GM23338 (cell line): ENCODE results near the gene LRRC47. TPM values are rescaled to one million over a fixed set of nuclear protein-coding genes. Genes with fewer than 3 reads are reported as not detected.

ENCODE experiments used
- CREB1 ChIP-seq: fragments of 250-450 bp; sonication (Bioruptor Pico); IDR thresholded peaks from 2 replicates; pipeline ENCODE4 v1.5.0; 2020; ENCODE audit warnings: low read depth, mild to moderate bottlenecking, moderate library complexity
- CTCF ChIP-seq, 2 experiments: fragments of 200-600 bp in 1 of 2; sonication (generic) in 1 of 2; conservative IDR thresholded peaks; 2 replicates each; pipeline versions ENCODE4 v1.5.1 to v1.6.1; 2016 to 2017; ENCODE audit warnings: antibody characterized with exemption in 2 of 2, low read depth in 2 of 2, mild to moderate bottlenecking in 2 of 2, moderate library complexity in 1 of 2
- EZH2 ChIP-seq: fragments of 200-600 bp; sonication (generic); IDR thresholded peaks from one replicate; pipeline ENCODE4 v1.8.0; 2017; ENCODE audit warnings: antibody characterized with exemption, mild to moderate bottlenecking, low read depth; ENCODE audit not compliant: unreplicated experiment
- EZH2phosphoT487 ChIP-seq: fragments of 200-600 bp; sonication (generic); IDR thresholded peaks from one replicate; pipeline ENCODE4 v1.8.1; 2018; ENCODE audit warnings: antibody characterized with exemption; ENCODE audit not compliant: unreplicated experiment
- POLR2AphosphoS5 ChIP-seq: IDR thresholded peaks from 2 replicates; pipeline ENCODE4 v1.6.1; 2016; ENCODE audit warnings: antibody characterized with exemption, low read depth
- ZNF114 ChIP-seq: fragments of 250-450 bp; sonication (Bioruptor Pico); IDR thresholded peaks from 2 replicates; pipeline ENCODE4 v1.5.0; 2020; ENCODE audit warnings: mild to moderate bottlenecking, moderate library complexity
- ZNF331 ChIP-seq: fragments of 250-450 bp; sonication (Bioruptor Pico); IDR thresholded peaks from 2 replicates; pipeline ENCODE4 v1.5.0; 2020; ENCODE audit warnings: low read depth, mild to moderate bottlenecking, moderate library complexity
- polyA plus RNA-seq: library from polyadenylated mRNA; unstranded; fragments of >200 nt; fragmentation: Nextera tagmentation; extraction: Ambion mirVana; gene quantifications from 2 replicates; pipeline ENCODE4 v1.2.1, GENCODE V29; 2016
- total RNA-seq: library from RNA; depleted of rRNA; stranded (reverse); fragments of >200 nt; shearing (Covaris generic); gene quantifications from 2 replicates; pipeline ENCODE4 v1.2.3, GENCODE V29; 2014
- TF ChIP-seq, protein P1 (sequence below): fragments of 250-450 bp; sonication (Bioruptor Pico); IDR thresholded peaks from 2 replicates; pipeline ENCODE4 v1.5.0; 2020; ENCODE audit warnings: mild to moderate bottlenecking, moderate library complexity
- TF ChIP-seq, protein P2 (sequence below): IDR thresholded peaks from one replicate; pipeline ENCODE4 v1.6.1; 2018; ENCODE audit warnings: antibody characterized with exemption; ENCODE audit not compliant: unreplicated experiment

The LRRC47 gene
- total and polyA plus RNA-seq, 2 experiments from 2014 or later: 15.8 to 76.8 TPM

- TF ChIP-seq, protein P1, sequence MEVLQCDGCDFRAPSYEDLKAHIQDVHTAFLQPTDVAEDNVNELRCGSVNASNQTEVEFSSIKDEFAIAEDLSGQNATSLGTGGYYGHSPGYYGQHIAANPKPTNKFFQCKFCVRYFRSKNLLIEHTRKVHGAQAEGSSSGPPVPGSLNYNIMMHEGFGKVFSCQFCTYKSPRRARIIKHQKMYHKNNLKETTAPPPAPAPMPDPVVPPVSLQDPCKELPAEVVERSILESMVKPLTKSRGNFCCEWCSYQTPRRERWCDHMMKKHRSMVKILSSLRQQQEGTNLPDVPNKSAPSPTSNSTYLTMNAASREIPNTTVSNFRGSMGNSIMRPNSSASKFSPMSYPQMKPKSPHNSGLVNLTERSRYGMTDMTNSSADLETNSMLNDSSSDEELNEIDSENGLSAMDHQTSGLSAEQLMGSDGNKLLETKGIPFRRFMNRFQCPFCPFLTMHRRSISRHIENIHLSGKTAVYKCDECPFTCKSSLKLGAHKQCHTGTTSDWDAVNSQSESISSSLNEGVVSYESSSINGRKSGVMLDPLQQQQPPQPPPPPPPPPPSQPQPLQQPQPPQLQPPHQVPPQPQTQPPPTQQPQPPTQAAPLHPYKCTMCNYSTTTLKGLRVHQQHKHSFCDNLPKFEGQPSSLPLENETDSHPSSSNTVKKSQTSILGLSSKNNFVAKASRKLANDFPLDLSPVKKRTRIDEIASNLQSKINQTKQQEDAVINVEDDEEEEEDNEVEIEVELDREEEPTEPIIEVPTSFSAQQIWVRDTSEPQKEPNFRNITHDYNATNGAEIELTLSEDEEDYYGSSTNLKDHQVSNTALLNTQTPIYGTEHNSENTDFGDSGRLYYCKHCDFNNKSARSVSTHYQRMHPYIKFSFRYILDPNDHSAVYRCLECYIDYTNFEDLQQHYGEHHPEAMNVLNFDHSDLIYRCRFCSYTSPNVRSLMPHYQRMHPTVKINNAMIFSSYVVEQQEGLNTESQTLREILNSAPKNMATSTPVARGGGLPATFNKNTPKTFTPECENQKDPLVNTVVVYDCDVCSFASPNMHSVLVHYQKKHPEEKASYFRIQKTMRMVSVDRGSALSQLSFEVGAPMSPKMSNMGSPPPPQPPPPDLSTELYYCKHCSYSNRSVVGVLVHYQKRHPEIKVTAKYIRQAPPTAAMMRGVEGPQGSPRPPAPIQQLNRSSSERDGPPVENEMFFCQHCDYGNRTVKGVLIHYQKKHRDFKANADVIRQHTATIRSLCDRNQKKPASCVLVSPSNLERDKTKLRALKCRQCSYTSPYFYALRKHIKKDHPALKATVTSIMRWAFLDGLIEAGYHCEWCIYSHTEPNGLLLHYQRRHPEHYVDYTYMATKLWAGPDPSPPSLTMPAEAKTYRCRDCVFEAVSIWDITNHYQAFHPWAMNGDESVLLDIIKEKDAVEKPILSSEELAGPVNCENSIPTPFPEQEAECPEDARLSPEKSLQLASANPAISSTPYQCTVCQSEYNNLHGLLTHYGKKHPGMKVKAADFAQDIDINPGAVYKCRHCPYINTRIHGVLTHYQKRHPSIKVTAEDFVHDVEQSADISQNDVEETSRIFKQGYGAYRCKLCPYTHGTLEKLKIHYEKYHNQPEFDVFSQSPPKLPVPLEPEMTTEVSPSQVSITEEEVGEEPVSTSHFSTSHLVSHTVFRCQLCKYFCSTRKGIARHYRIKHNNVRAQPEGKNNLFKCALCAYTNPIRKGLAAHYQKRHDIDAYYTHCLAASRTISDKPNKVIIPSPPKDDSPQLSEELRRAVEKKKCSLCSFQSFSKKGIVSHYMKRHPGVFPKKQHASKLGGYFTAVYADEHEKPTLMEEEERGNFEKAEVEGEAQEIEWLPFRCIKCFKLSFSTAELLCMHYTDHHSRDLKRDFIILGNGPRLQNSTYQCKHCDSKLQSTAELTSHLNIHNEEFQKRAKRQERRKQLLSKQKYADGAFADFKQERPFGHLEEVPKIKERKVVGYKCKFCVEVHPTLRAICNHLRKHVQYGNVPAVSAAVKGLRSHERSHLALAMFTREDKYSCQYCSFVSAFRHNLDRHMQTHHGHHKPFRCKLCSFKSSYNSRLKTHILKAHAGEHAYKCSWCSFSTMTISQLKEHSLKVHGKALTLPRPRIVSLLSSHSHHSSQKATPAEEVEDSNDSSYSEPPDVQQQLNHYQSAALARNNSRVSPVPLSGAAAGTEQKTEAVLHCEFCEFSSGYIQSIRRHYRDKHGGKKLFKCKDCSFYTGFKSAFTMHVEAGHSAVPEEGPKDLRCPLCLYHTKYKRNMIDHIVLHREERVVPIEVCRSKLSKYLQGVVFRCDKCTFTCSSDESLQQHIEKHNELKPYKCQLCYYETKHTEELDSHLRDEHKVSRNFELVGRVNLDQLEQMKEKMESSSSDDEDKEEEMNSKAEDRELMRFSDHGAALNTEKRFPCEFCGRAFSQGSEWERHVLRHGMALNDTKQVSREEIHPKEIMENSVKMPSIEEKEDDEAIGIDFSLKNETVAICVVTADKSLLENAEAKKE: no peak
- TF ChIP-seq ZNF331 (CRISPR knock-in tag) (no peak), POLR2AphosphoS5 (no peak; the same call in 1 of the 2 replicates), CTCF (conservative IDR thresholded peaks at IDR 0.05; ENCODE audit: low read depth in 2 of 2) (no peak), EZH2 (no peak), CREB1 (no peak), EZH2phosphoT487 (no peak), ZNF114 (CRISPR knock-in tag) (no peak)
- TF ChIP-seq, protein P2, sequence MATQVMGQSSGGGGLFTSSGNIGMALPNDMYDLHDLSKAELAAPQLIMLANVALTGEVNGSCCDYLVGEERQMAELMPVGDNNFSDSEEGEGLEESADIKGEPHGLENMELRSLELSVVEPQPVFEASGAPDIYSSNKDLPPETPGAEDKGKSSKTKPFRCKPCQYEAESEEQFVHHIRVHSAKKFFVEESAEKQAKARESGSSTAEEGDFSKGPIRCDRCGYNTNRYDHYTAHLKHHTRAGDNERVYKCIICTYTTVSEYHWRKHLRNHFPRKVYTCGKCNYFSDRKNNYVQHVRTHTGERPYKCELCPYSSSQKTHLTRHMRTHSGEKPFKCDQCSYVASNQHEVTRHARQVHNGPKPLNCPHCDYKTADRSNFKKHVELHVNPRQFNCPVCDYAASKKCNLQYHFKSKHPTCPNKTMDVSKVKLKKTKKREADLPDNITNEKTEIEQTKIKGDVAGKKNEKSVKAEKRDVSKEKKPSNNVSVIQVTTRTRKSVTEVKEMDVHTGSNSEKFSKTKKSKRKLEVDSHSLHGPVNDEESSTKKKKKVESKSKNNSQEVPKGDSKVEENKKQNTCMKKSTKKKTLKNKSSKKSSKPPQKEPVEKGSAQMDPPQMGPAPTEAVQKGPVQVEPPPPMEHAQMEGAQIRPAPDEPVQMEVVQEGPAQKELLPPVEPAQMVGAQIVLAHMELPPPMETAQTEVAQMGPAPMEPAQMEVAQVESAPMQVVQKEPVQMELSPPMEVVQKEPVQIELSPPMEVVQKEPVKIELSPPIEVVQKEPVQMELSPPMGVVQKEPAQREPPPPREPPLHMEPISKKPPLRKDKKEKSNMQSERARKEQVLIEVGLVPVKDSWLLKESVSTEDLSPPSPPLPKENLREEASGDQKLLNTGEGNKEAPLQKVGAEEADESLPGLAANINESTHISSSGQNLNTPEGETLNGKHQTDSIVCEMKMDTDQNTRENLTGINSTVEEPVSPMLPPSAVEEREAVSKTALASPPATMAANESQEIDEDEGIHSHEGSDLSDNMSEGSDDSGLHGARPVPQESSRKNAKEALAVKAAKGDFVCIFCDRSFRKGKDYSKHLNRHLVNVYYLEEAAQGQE: no peak
These were observed 64.5 kb downstream of the LRRC47 start (continued) for GRCh38 chr1:3731583-3732433.
